Prostate gland (tissue), 2 donors: ENCODE data around the gene KRT6B.

ENCODE experiments used
- CTCF ChIP-seq, 4 experiments: fragments of 200-600 bp in 2 of 4; fragments of 450-650 bp in 2 of 4; sonication (generic) in 2 of 4; IDR thresholded peaks; 1 replicate in 3 of 4; 2 replicates in 1 of 4; pipeline ENCODE4 v1.5.1; 2016 to 2019; ENCODE audit warnings: antibody characterized with exemption in 4 of 4, mild to moderate bottlenecking in 2 of 4, moderate library complexity in 2 of 4
- POLR2A ChIP-seq: fragments of 450-650 bp; IDR thresholded peaks from one replicate; pipeline ENCODE4 v1.6.1; 2016; ENCODE audit warnings: antibody characterized with exemption, mild to moderate bottlenecking

GRCh38 chr12:52480073-52480472, 28.1 kb upstream of the KRT6B start:
- no peak for TF ChIP-seq CTCF (IDR thresholded peaks at IDR 0.05)
- TF ChIP-seq POLR2A = no peak
